GM21529 (cell line): Measurements from ENCODE around the gene BPIFB6.
"Not testable (repeated sequence)": the region's sequence is repeated elsewhere in the genome, so short reads cannot be mapped to it uniquely, and the experiment has no call there.

Experiments
- ATAC-seq: cut with Tn5 transposase; IDR thresholded peaks from one replicate; pipeline ENCODE4 v1.9.1; 2021; ENCODE audit not compliant: unreplicated experiment

The BPIFB6 gene

DNA sequence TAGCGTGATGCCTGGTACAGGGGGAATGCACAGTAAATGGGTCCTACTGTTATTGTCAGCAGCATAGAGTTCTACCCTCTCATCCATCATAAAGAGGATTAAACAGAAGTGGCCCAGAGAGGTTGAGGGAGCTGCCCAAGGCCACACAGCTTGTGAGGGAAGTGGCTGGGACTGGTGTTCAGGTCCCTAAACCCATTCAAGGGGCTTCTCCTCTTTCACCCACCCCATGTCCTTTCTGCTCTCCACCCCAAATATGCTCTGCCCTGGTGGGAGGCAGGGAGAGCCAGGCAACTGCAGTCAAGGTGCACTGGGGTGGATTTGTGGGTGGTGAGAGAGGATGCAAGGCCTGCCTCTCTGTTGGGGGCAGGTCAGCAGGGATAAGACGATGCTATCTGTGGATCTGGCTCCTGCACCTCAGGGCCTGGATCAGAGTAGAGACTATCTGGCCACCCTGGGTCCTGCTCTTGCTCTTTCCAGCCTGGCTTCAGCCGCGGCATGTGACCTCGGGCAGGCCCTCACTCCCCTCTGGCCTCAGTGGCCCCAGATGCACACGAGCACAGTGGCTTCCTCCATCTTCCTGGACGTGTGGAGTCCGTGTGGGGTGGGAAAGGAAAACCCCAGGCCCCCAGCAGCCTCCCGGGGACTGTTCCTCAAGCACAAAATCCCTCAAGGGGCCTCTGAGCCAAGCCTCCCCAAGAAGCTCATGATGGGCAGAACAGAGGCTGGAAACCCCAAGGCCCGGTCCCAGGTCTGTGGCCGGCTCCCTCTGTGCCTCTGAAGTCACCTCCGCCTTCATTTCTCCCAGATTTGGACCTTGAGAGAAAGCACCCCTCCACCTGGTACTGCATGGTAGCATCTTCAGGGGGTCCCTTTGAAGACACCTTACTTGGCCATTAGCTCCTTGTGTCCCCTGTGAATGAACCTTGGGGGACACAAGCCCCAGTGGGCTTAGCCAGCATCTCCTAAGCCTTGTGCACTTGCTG, 3.4 kb upstream of the BPIFB6 start:
- no peak for ATAC-seq

DNA sequence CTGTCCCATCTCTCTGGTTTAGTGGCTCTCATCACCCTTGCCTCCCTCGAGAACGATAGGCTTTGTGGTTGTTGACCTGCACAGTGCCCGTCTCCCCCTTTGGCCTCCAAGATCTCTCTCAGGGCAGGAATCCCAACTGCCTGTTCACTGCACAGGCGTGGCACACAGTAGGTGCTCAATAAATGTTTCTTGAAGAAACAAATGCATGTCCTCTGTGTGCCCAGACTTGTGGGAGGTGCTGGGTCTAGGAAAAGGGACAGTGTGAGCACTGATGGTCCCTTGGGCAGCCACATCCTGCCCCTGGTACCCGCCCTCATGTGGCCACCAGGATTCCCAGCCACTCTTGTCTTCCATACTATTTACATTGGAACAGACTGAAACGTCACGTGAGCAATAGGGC, 2.6 kb upstream of the BPIFB6 start:
- ATAC-seq = no peak

DNA sequence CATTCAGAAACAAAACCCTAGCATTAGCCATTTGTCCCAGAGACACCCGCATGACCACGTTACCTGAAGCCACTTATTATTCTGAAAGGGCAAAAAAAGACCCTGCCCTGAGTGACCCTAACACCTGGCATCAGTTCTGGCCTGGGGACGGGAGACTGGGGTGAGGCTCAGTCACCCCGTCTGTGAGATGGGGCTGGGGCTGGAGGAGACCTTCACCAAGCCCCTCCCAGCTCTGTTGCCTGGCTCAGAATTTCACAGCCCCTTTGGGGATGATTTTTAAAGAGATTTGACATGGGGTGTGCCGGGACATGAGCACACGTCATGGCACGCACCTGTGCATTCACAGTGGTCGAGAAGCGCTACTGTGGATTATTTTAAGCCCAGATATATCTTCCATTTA, 1.4 kb upstream of the BPIFB6 start:
- no peak for ATAC-seq

DNA sequence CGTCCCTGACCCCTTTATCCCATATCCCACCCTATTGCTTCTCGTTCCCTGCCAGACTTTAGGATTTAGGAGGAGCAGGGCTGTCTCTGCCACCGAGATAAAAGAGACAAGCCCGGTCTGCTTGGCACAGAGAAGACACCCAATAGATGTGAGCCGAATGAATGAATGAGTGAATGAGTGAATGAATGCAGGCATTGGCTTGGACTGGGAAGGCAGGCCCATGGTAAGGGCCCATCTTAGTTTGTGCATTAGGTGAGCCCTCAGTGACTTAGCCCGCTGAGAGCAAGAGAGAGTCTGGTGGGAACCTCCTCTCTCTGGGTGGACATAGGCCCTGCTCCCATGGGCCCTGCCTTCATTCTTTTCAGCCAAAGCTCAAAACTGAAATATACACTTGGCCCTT, 879 bp upstream of the BPIFB6 start:
- no peak for ATAC-seq

DNA sequence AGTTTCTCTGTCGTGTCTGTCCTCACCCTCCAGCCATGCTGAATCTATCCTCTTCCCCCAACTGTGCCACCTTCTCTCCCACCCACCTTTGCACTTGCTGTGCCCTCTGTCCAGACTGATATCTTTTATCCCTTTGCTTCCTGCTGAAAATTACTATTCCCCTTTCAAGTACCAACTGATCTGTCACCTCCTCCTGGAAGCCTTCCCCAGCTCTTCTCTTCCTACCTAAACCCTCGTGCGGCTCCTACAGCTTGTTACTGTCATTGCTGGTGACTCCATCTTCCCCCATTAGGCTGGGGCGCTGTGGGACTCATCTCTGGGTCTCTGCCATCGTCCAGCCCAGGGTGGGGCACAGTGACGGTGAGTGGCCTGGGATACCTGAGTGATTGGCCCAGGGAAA, 1.1 kb downstream of the BPIFB6 start:
- ATAC-seq = no peak

DNA sequence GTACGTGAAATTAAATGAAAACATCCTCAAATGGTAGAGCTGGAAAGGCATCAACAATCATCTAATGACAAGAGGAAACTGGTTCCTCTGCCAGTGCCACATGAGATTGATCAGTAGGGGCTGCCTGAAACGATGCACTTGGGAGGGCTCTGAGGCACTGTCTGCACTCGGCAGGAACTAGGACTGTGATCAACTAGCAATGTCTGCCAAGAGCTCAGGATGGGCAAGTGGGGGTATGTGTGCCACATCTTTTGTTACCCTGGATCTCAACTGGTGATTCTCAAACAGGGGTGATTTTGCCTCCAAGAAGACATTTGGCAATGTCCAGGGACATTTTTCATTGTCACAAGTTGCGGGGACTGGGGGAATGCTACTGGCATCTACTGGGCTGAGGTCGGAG, 1.9 kb downstream of the BPIFB6 start:
- no peak for ATAC-seq

DNA sequence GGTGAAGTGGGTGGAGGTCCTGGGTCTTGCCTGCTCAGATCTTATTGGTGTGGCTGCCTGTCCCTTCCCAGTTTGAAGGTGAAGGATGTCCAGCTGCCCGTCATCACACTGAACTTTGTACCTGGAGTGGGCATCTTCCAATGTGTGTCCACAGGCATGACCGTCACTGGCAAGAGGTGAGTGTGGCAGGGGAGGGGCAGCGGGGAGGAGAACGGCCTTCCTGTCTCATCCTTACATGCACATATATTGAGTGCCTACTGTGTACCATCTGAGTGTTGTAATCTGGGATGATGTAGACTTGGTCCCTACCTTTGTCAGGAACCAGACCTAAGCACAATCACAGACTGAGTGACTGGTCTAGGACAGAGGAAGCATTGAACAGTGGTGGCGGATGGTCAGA, 2.7 kb downstream of the BPIFB6 start:
- ATAC-seq = no peak

DNA sequence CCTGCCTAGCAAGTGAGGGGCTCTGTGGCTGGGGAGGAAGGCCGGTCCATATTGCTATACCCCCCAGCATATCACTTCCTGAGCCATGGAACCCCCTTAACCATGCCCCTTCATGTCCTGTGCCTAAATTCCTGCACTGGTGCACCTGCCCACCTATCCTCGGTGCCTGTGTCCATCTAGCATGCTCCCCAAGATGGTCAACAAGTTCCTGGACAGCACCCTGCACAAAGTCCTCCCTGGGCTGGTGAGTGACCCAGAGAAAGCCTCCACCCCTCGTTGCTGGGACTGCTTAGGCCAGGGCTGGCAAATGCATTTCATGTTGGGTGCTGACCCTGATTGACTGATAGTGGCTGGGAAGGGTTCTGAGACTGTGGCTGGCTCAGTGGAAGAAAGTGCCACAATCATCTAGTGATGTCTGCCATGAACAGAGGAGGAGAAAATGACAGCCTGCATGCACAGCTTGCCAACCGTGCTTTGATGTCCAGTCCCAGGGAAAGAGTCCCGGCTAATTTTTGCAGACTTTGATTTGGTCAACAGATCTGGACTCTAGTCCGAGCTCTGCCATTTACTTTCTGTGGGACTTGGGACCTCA, 3.5 kb downstream of the BPIFB6 start:
- no peak for ATAC-seq

DNA sequence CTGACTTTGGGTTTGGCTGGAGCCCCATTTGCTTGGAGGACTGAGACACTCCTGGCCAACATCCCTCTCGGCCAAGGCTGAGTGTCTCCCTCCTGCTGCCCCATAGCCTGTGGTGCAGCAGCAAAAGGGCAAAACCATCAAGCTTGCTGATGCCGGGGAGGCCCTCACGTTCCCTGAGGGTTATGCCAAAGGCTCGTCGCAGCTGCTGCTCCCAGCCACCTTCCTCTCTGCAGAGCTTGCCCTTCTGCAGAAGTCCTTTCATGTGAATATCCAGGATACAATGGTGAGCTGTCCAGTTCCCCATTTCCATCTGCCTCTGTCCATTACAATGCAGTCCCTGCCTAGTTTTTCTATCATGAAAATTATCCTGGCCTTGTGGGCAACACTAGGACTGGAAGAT, 6.0 kb downstream of the BPIFB6 start:
- ATAC-seq = no peak

DNA sequence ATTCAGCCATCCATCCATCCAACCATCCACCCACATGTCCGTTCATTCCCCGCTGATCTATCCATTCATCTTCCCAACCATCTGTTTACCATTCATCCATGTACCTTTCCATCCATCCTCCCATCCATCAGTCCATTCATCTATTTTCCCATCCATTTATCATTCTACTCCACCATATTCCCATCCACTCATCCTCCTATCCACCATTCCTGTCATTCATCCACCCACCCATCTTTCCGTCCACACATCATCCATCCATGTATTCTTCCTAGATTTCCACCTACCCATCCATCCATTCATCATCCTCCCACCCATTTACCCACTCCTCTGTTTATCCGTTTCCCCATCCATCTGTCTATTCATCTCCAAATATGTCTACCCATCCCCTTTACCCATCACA, 6.8 kb downstream of the BPIFB6 start:
- ATAC-seq = no peak

DNA sequence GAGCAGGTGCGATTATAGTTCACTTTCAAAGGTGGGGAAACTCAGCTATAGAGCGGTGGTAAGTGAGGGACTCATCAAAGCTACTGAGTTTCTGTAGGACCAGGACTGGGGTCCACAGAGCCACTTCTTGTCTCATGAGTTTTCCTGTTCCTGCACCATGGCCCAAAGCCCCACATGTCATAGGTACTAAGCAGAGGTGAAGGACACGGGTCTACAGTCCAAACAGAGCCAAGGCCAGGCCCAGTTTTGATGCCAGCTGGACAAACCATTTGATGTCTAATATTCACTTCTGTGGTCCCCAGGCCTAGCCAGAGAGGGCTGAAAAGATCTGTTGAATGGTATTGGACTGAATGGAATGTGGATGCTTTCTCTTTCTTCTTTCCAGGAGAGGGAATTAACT, 11.0 kb downstream of the BPIFB6 start:
- ATAC-seq = no peak

DNA sequence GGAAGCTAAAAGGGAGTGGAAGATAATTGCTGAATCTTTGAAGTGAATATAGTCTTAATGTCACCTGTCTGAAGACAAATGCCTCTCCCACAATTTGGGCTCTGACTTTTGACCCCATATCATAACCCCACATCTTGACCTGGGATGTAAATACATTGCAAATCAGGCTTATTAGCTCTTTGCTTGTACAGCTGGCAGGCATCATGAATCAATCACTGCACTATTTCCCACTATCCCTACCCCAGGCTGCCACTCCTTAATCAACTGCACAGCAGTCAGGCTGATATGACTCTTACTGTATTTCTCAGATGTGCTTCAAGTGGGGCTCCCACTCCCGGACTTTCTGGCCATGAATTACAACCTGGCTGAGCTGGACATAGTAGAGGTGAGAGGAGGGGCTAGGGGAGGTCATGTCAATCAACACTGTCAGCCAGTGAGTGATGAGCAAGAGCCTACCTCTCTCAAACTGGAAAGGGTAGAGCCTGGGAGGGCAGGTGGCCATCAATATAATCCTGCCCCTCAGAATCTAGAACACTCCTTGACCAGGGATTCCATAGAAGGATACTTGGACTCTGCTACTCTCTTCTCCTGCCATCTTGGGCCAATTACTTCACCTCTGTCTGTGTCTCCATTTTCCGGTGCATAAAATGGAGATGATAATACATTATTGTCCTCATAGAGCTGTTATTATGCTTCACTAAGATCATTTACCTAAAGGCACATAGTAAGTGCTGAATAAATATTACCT, 11.7 kb downstream of the BPIFB6 start:
- ATAC-seq = no peak

DNA sequence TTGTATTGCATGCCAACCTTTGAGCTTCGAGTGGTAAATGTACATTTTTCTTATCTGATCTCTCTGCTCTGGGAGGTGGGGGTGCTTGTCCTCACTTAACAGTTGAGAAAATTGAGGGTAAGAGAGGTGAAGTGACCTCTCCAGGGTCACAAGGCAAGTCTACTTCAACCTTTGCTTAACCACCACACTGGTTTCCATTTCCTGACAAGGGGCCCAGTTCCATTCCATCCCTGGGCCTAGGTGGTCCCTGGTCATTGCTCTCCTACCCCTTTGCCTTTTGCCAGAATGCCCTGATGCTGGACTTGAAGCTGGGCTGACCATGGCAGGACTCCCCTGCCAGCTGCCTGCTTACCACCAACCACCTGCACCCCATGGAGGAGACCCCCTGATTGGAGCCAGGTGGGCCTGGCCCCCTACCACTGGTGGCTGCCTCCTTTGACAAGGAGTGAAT, 12.3 kb downstream of the BPIFB6 start:
- no peak for ATAC-seq

DNA sequence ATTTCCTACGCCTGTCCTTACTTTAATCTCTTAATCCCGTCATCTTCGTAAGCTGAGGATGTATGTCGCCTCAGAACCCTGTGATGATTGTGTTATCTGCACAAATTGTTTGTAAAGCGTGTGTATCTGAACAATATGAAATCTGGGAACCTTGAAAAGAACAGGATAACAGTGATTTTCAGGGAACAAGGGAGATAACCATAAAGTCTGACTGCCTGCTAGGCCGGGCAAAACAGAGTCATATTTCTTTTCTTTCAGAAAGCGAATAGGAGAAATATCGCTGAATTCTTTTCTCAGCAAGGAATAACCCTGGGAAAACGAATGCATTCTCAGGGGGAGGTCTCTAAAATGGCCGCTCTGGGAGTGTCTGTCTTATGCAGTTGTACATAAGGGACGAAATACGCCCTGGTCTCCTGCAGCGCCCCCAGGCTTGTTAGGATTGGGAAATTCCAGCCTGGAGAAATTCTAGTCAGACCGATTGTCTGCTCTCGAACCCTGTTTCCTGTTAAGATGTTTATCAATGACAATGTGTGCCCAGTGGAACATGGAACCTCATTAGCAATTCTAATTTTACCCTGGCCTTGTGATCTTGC, 13.8 kb downstream of the BPIFB6 start:
- not testable (repeated sequence) for ATAC-seq

DNA sequence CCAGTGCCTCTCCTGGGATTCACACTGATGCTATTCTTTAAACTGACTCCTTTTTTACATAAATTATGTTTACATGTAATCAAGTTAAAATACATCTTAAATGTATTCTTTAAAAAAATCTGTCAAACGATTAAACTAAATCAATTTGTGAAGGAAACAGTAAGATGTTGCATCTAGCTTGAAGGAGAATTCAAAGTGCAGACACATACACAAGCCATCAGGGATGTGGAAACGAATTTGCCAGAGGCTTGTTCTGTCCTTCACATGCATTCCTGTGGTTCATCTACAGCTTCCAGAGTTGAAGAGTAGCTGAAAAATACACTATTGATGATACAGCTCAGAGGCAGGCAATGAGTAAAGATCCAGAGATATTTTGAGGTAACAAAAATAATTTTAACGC, 15.0 kb downstream of the BPIFB6 start:
- ATAC-seq = no peak

DNA sequence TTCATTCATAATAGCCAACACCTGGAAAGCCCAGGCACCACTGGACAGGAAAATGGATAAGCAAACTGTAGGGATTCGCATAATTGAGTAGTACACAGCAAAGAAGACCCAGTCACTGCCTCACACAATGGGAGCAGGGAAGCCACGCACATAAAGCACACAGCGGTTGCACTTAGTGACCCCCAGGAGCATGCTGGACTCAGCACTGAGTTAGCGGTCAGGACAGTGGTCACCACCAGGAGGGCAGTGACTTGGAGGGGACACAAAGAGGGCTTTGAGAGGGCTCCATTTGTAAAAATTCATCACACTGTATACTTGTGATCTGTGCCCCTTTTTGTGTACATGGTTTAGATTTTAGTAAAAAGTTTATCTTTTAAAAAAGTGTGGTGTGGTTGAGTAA, 19.9 kb downstream of the BPIFB6 start:
- ATAC-seq = no peak

DNA sequence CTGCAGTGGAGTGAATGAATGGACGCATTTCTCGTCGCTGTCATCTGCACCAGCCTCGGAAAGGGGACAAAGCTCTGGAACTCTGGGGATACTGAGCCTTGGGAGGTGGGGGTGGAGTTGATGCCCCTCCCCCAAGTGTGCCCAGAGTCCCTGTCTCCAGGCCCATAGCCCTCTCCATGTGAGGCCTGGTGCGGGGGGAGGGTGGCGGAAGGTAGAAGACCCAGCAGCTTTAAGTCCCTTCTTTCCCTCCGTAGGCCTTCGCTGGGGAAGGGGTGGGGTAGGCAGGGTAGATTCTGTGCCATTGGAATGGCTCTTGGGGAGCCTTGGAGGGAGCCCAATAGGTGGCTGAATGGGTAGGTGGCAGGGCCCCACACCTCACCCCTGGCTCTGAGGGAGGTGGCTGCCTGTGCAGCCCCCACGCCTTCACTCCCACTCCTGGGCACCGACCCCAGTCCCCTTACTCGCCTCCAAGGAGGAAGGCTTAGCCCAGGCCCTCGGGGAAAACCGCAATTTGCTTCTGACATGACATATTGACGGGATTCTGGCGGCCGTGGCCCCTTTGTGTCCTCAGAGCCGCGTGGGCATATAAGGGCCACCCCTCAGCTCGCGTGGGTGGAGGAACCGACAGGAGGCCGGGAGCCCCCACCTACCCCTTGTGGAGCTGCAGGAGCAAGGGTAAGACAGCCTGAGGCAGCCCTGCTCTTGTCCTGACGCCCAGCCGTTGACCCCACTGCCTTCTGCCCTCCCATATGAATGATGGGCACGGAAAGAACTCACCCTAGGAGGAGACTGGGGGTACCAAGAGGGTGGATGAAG, 22.1 kb downstream of the BPIFB6 start, which contains the start of gene BPIFB3:
Gene BPIFB3, plus strand, starts transcription at position 613 of the 816 bp plus-strand sequence. CDS start 1,533 bp downstream, outside the sequence.
- no peak for ATAC-seq

DNA sequence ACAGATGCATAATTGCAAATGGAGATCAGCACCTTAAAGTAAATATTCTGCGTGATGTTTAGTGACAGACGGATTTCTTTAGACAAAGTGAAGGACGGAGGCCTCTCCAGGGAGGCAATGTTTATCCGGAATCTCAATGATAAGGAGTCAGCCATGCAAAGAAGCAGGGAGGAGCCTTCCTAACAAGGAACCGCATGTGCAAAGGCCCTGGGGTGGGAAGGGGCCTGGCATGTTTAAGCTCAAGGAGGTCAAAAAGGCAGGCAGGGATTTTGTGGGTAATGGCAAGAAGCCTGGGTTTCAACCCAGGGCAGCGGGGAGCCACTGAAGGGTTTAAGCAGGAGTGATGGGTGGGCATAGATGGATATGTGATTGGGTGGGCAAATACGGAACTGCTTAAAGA, 22.9 kb downstream of the BPIFB6 start:
- no peak for ATAC-seq

DNA sequence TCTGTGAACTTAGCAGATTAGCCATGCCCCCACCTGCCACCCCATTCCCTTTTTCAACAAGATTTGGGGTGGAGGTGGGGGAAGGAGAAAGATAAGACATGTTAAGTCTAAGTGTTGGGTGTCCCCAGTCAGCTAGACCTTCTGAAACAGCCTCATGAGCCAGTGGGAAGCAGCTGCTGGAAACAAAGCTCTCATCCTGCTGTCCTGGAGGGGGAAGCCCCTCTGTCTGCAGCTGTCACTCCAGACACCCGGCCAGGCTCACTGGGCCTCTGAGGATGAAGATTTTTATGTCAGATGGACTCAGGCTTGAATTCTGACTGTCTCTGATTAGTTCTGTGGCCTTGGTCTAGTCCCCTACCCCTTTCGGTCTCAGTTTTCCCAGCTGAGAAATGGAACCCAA, 23.3 kb downstream of the BPIFB6 start:
- no peak for ATAC-seq

DNA sequence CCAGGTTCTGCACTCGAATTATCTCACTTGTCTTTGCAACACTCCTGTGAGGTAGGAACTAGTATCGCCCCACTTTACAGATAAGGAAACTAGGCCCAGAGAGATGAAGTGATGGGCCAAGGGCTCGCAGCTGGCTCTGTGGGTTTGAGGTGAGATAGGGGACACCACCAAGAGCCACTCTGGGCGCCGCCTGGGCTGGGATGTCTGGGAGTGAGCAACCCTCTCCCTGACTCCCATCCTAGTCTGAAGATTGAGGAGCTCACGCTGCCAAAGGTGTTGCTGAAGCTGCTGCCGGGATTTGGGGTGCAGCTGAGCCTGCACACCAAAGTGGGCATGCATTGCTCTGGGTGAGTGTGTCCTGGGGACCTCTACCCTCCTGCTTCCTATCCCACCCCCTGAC, 27.7 kb downstream of the BPIFB6 start:
- no peak for ATAC-seq
